GM20000 (cell line): ENCODE results near the gene INSYN1.

Experiments used
- DNase-seq: peaks from one replicate; pipeline ENCODE4 v3.0.0; 2012; ENCODE audit warnings: low spot score
- TF ChIP-seq, protein P1 (sequence below): IDR thresholded peaks from 2 replicates; pipeline ENCODE4 v1.5.1; 2012; ENCODE audit warnings: mild to moderate bottlenecking, control low read depth; ENCODE audit errors: extremely low read depth, missing control alignments

INSYN1 gene

GRCh38 chr15:73767806-73768501 is 14.8 kb upstream of the INSYN1 start:
- TF ChIP-seq, protein P1, sequence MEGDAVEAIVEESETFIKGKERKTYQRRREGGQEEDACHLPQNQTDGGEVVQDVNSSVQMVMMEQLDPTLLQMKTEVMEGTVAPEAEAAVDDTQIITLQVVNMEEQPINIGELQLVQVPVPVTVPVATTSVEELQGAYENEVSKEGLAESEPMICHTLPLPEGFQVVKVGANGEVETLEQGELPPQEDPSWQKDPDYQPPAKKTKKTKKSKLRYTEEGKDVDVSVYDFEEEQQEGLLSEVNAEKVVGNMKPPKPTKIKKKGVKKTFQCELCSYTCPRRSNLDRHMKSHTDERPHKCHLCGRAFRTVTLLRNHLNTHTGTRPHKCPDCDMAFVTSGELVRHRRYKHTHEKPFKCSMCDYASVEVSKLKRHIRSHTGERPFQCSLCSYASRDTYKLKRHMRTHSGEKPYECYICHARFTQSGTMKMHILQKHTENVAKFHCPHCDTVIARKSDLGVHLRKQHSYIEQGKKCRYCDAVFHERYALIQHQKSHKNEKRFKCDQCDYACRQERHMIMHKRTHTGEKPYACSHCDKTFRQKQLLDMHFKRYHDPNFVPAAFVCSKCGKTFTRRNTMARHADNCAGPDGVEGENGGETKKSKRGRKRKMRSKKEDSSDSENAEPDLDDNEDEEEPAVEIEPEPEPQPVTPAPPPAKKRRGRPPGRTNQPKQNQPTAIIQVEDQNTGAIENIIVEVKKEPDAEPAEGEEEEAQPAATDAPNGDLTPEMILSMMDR, result no peak
- DNase-seq, result no peak

GRCh38 chr15:73766598-73766997 is 13.4 kb upstream of the INSYN1 start:
- TF ChIP-seq, protein P1, result no peak
- DNase-seq, result no peak

GRCh38 chr15:73765778-73766177 is 12.6 kb upstream of the INSYN1 start:
- TF ChIP-seq, protein P1, result no peak
- no peak for DNase-seq

- TF ChIP-seq, protein P1, result no peak
- no peak for DNase-seq
Measured at GRCh38 chr15:73763931-73764330, 10.8 kb upstream of the INSYN1 start.

- TF ChIP-seq, protein P1, result no peak
- no peak for DNase-seq
Measured at GRCh38 chr15:73760330-73761329, 7.5 kb upstream of the INSYN1 start.

DNA sequence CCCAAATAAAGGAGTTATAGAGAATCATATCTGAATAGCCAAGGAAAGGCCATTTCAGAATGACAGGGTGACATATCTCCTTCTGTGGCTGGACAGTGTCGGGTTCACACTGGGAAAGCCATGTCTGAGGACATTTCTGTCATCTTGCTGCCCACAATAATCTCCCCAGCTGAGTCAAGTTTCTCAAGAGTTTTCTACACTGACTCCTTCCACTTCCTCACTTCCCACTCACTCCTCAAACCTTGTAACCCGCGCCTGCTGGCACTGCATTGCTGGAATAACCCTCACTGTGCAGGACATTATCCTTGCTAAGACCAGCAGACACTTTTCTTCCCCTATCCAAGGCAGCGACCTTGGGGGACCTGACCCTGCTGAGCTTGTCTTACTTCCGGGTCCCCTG is 5.3 kb upstream of the INSYN1 start:
- no peak for DNase-seq
- TF ChIP-seq, protein P1, result no peak

GRCh38 chr15:73757571-73757970 is 4.4 kb upstream of the INSYN1 start:
- no peak for DNase-seq
- TF ChIP-seq, protein P1, result no peak
